ENCODE measurements around the gene SBNO1.
"Not testable (repeated sequence)": the region's sequence is repeated elsewhere in the genome, so short reads cannot be mapped to it uniquely, and the experiment has no call there.

GRCh38 chr12:123385536-123385935 lies 20.9 kb upstream of the SBNO1 start:
- TF ChIP-seq EP300 (IDR thresholded peaks at IDR 0.05), result not testable (repeated sequence)
- TF ChIP-seq, protein P1, sequence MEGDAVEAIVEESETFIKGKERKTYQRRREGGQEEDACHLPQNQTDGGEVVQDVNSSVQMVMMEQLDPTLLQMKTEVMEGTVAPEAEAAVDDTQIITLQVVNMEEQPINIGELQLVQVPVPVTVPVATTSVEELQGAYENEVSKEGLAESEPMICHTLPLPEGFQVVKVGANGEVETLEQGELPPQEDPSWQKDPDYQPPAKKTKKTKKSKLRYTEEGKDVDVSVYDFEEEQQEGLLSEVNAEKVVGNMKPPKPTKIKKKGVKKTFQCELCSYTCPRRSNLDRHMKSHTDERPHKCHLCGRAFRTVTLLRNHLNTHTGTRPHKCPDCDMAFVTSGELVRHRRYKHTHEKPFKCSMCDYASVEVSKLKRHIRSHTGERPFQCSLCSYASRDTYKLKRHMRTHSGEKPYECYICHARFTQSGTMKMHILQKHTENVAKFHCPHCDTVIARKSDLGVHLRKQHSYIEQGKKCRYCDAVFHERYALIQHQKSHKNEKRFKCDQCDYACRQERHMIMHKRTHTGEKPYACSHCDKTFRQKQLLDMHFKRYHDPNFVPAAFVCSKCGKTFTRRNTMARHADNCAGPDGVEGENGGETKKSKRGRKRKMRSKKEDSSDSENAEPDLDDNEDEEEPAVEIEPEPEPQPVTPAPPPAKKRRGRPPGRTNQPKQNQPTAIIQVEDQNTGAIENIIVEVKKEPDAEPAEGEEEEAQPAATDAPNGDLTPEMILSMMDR (IDR thresholded peaks at IDR 0.05), result not testable (repeated sequence)

Data from sigmoid colon (tissue), 4 donors.